H9 (cell line): ENCODE results near the gene LRP5. TPM values are rescaled to one million over a fixed set of nuclear protein-coding genes. Genes with fewer than 3 reads are reported as not detected.

Source experiments
- DNase-seq: peaks from one replicate; pipeline ENCODE4 v3.0.0-alpha.2; 2017
- H2AFZ ChIP-seq: one replicate; pipeline ENCODE4 v1.6.1; 2013; ENCODE audit warnings: mild to moderate bottlenecking, low read length, control low read depth, moderate library complexity
- H2AK5ac ChIP-seq: 2 replicates; pipeline ENCODE4 v1.6.1; 2013; ENCODE audit warnings: low read length, control low read depth, mixed read lengths; ENCODE audit not compliant: insufficient read length
- H2BK120ac ChIP-seq: one replicate; pipeline ENCODE4 v1.6.1; 2013; ENCODE audit warnings: low read depth, mild to moderate bottlenecking, low read length, control low read depth, inconsistent platforms; ENCODE audit not compliant: poor library complexity, severe bottlenecking
- H2BK12ac ChIP-seq: 2 replicates; pipeline ENCODE4 v1.6.1; 2013; ENCODE audit warnings: low read length, control low read depth, mixed read lengths, low read depth; ENCODE audit not compliant: insufficient read length
- H2BK15ac ChIP-seq: 2 replicates; pipeline ENCODE4 v1.6.1; 2013; ENCODE audit warnings: low read depth, low read length, control low read depth
- H2BK20ac ChIP-seq: one replicate; pipeline ENCODE4 v1.6.1; 2013; ENCODE audit warnings: low read depth, mild to moderate bottlenecking, low read length, control low read depth, inconsistent platforms; ENCODE audit not compliant: poor library complexity, severe bottlenecking
- H2BK5ac ChIP-seq: 2 replicates; pipeline ENCODE4 v1.6.1; 2013; ENCODE audit warnings: low read length, control low read depth, mixed read lengths; ENCODE audit not compliant: insufficient read length
- H3K14ac ChIP-seq: 2 replicates; pipeline ENCODE4 v1.6.1; 2013; ENCODE audit warnings: low read length, control low read depth; ENCODE audit not compliant: insufficient read depth
- H3K18ac ChIP-seq: 2 replicates; pipeline ENCODE4 v1.6.1; 2013; ENCODE audit warnings: low read depth, mild to moderate bottlenecking, mixed read lengths, low read length, control low read depth; ENCODE audit not compliant: insufficient read length
- H3K23ac ChIP-seq: 2 replicates; pipeline ENCODE4 v1.6.1; 2013; ENCODE audit warnings: low read length, control low read depth, mixed read lengths, low read depth; ENCODE audit not compliant: insufficient read length
- H3K23me2 ChIP-seq: 2 replicates; pipeline ENCODE4 v1.6.1; 2013; ENCODE audit warnings: low read depth, mild to moderate bottlenecking, mixed read lengths, low read length, control low read depth; ENCODE audit not compliant: insufficient read length, poor library complexity, severe bottlenecking
- H3K27ac ChIP-seq: 2 replicates; pipeline ENCODE4 v1.5.1; 2013; ENCODE audit warnings: low read length, control low read depth, mixed read lengths, low read depth; ENCODE audit not compliant: insufficient read length
- H3K27me3 ChIP-seq: 2 replicates; pipeline ENCODE4 v1.6.1; 2013; ENCODE audit warnings: low read length, control low read depth, inconsistent platforms; ENCODE audit not compliant: insufficient read depth
- H3K4ac ChIP-seq: 2 replicates; pipeline ENCODE4 v1.6.1; 2013; ENCODE audit warnings: low read depth, mild to moderate bottlenecking, control low read depth, inconsistent platforms, low read length, moderate library complexity
- H3K4me1 ChIP-seq: 2 replicates; pipeline ENCODE4 v1.6.1; 2013; ENCODE audit warnings: low read length, control low read depth, inconsistent platforms; ENCODE audit not compliant: insufficient read depth
- H3K4me2 ChIP-seq: 2 replicates; pipeline ENCODE4 v1.6.1; 2013; ENCODE audit warnings: low read length, control low read depth, mixed read lengths; ENCODE audit not compliant: insufficient read length, insufficient read depth
- H3K56ac ChIP-seq: 2 replicates; pipeline ENCODE4 v1.6.1; 2013; ENCODE audit warnings: low read depth, mild to moderate bottlenecking, mixed read lengths, low read length, control low read depth; ENCODE audit not compliant: insufficient read length
- H3K79me1 ChIP-seq: 2 replicates; pipeline ENCODE4 v1.6.1; 2013; ENCODE audit warnings: low read depth, mild to moderate bottlenecking, moderate library complexity, low read length, control low read depth, inconsistent platforms; ENCODE audit not compliant: insufficient read depth, poor library complexity, severe bottlenecking
- H3K79me2 ChIP-seq: 2 replicates; pipeline ENCODE4 v1.6.1; 2013; ENCODE audit warnings: low read length, control low read depth, inconsistent platforms; ENCODE audit not compliant: insufficient read depth
- H3K9ac ChIP-seq: 2 replicates; pipeline ENCODE4 v1.6.1; 2013; ENCODE audit warnings: low read length, control low read depth, mixed read lengths; ENCODE audit not compliant: insufficient read length; ENCODE audit errors: extremely low read depth
- H3K9me3 ChIP-seq: one replicate; pipeline ENCODE4 v1.6.1; 2013; ENCODE audit warnings: low read depth, low read length, inconsistent platforms; ENCODE audit not compliant: control insufficient read depth
- H3T11ph ChIP-seq: one replicate; pipeline ENCODE4 v1.6.1; 2013; ENCODE audit warnings: mild to moderate bottlenecking, low read length, control low read depth, inconsistent platforms
- H4K20me1 ChIP-seq: one replicate; pipeline ENCODE4 v1.6.1; 2013; ENCODE audit not compliant: control insufficient read depth, insufficient read length, insufficient read depth
- H4K5ac ChIP-seq: 2 replicates; pipeline ENCODE4 v1.6.1; 2013; ENCODE audit warnings: low read depth, mild to moderate bottlenecking, mixed read lengths, low read length, control low read depth; ENCODE audit not compliant: insufficient read length
- H4K8ac ChIP-seq: replicated peaks from 2 replicates; pipeline ENCODE4 v1.6.1; 2013; ENCODE audit warnings: low read length, control low read depth, mixed read lengths, low read depth; ENCODE audit not compliant: insufficient read length
- H4K91ac ChIP-seq: 2 replicates; pipeline ENCODE4 v1.6.1; 2013; ENCODE audit warnings: low read depth, mild to moderate bottlenecking, moderate library complexity, mixed read lengths, low read length, control low read depth; ENCODE audit not compliant: insufficient read length
- H3K27ac Mint-ChIP-seq, 3 experiments: 2 replicates in 2 of 3; 3 replicates in 1 of 3; pipeline ENCODE4 v1.8.0; 2020 to 2021; ENCODE audit warnings: mixed read lengths in 3 of 3, mild to moderate bottlenecking in 1 of 3, moderate library complexity in 1 of 3
- H3K27me3 Mint-ChIP-seq: 2 replicates; pipeline ENCODE4 v1.8.0; 2021; ENCODE audit warnings: low read depth, mild to moderate bottlenecking, moderate library complexity, mixed read lengths
- H3K36me3 Mint-ChIP-seq, 3 experiments: 2 replicates in 2 of 3; 3 replicates in 1 of 3; pipeline ENCODE4 v1.8.0; 2020 to 2021; ENCODE audit warnings: low read depth in 3 of 3, mixed read lengths in 3 of 3; ENCODE audit not compliant: insufficient read depth in 1 of 3
- H3K4me1 Mint-ChIP-seq, 2 experiments: 2 replicates each; pipeline ENCODE4 v1.8.0; 2020; ENCODE audit warnings: mixed read lengths in 2 of 2
- H3K4me3 Mint-ChIP-seq, 2 experiments: 2 replicates in 1 of 2; 3 replicates in 1 of 2; pipeline ENCODE4 v1.8.0; 2020 to 2021; ENCODE audit warnings: mild to moderate bottlenecking in 2 of 2, mixed read lengths in 2 of 2, moderate library complexity in 1 of 2
- H3K9me3 Mint-ChIP-seq, 2 experiments: 2 replicates in 1 of 2; 3 replicates in 1 of 2; pipeline ENCODE4 v1.8.0; 2020; ENCODE audit warnings: mild to moderate bottlenecking in 2 of 2, mixed read lengths in 2 of 2, moderate library complexity in 1 of 2
- CTCF ChIP-seq: fragments of 200-600 bp; sonication (generic); conservative IDR thresholded peaks from 3 replicates; pipeline ENCODE4 v1.8.0; 2021; ENCODE audit warnings: antibody characterized with exemption, mild to moderate bottlenecking
- WGBS: extraction: QIAGEN DNeasy Blood & Tissue Kit; methylation state at CpG from one replicate; pipeline ENCODE4 v1.1.7; 2013; ENCODE audit warnings: missing lambda C conversion rate, low lambda C conversion rate, mixed read lengths; ENCODE audit not compliant: insufficient read length; ENCODE audit errors: extremely low coverage; 5-methylcytosine and 5-hydroxymethylcytosine counted together
- total RNA-seq: library from RNA; stranded (reverse); gene quantifications from 2 replicates; pipeline ENCODE4 v1.2.1, GENCODE V29; 2021

The LRP5 gene
- total RNA-seq, 1 experiment from 2014 or later = 38.4 TPM

GRCh38 chr11:68333173-68333572, 20.8 kb downstream of the LRP5 start:
- H3K4me2 ChIP-seq = no peak overlapping the region

More at GRCh38 chr11:68333173-68333572, 20.8 kb downstream of the LRP5 start:
- 0 out of 7 replicates have a peak overlapping the region, but pooled peaks of 1 of the 3 experiments have one; percentile 15 for H3K27ac Mint-ChIP-seq
- no peak overlapping the region for H4K8ac ChIP-seq
- H3K79me2 ChIP-seq = peaks cover 7% of the 10 kb centered on the region; the same call in 1 of the 2 replicates
- no peak overlapping the region for H2AFZ ChIP-seq
- H3K56ac ChIP-seq = no peak overlapping the region
- H2BK120ac ChIP-seq = no peak overlapping the region
- H2BK20ac ChIP-seq = no peak overlapping the region
- no peaks in the 10 kb centered on the region; a peak in 1 of 5 replicates for H3K9me3 Mint-ChIP-seq
- H4K5ac ChIP-seq = no peak overlapping the region
- H4K91ac ChIP-seq = no peak overlapping the region
- H3T11ph ChIP-seq = no peak overlapping the region
- H2BK12ac ChIP-seq = no peak overlapping the region
- no peak overlapping the region for H2BK5ac ChIP-seq
- H3K23me2 ChIP-seq = no peaks in the 10 kb centered on the region
- no peak overlapping the region for H2BK15ac ChIP-seq
- no peak for TF ChIP-seq CTCF
- peaks cover 2 to 9% (median 5%) of the 10 kb centered on the region in 3 experiments; a peak in 4 of 7 replicates for H3K36me3 Mint-ChIP-seq
- peaks cover 59 to 64% of the 10 kb centered on the region in 2 experiments for H3K4me1 Mint-ChIP-seq
- no CpG with 5 or more reads among the region's 4 CpGs for WGBS
- no peaks in the 10 kb centered on the region for H3K27me3 Mint-ChIP-seq
- no peak overlapping the region for H3K4ac ChIP-seq
- H3K79me1 ChIP-seq = no peaks in the 10 kb centered on the region
- no peak overlapping the region for H3K14ac ChIP-seq
- no peak overlapping the region for H3K9ac ChIP-seq
- no peak overlapping the region for H3K18ac ChIP-seq
- H3K27ac ChIP-seq = no peak overlapping the region
- no peak overlapping the region for H2AK5ac ChIP-seq
- no peak overlapping the region for H3K23ac ChIP-seq
- H3K4me3 Mint-ChIP-seq = no peak overlapping the region
- no peak for DNase-seq
- no peaks in the 10 kb centered on the region for H4K20me1 ChIP-seq
- H3K27me3 ChIP-seq = no peaks in the 10 kb centered on the region
- H3K4me1 ChIP-seq = peaks cover 16% of the 10 kb centered on the region; the same call in 1 of the 2 replicates
- no peaks in the 10 kb centered on the region for H3K9me3 ChIP-seq
